ENCODE measurements around the gene ELFN2. TPM values are rescaled to one million over a fixed set of nuclear protein-coding genes. Genes with fewer than 3 reads are reported as not detected.

Gene ELFN2
- polyA plus RNA-seq, 2 of the 4 experiments (the other 2 are of a cell fraction), result 0.94 to 8.1 TPM

- no peak for TF ChIP-seq USF2 (IDR thresholded peaks at IDR 0.05)
- no peak for TF ChIP-seq EHMT2 (IDR thresholded peaks at IDR 0.05; ENCODE audit: low read depth)
- TF ChIP-seq FOSB (CRISPR knock-in tag; IDR thresholded peaks at IDR 0.05), result no peak
- TF ChIP-seq CEBPB (IDR thresholded peaks at IDR 0.05), result no peak
- no peak for TF ChIP-seq HOXA7 (CRISPR knock-in tag; IDR thresholded peaks at IDR 0.05)
- no peak for TF ChIP-seq CTCF (IDR thresholded peaks at IDR 0.05)
- TF ChIP-seq MYC (IDR thresholded peaks at IDR 0.05; ENCODE audit: borderline replicate concordance, low read length), result no peak
- TF ChIP-seq PHF8 (IDR thresholded peaks at IDR 0.05; ENCODE audit: borderline replicate concordance, low read depth), result no peak
- no peak for TF ChIP-seq RFX5 (IDR thresholded peaks at IDR 0.05)
- no peak for TF ChIP-seq ESRRA (IDR thresholded peaks at IDR 0.05; ENCODE audit: borderline replicate concordance, low read length)
- H3K9me3 ChIP-seq, result no peaks in the 10 kb centered on the region
- H3K27ac ChIP-seq, result no peak overlapping the region
- no peak overlapping the region for H3K4me3 ChIP-seq
- DNase-seq (ENCODE audit: low read depth in 1 of 2, low spot score in 1 of 2) (no peak), ATAC-seq (no peak), FAIRE-seq (no peak)
- WGBS (ENCODE audit: missing lambda C conversion rate), result 89% methylated on average over 8 of the region's 14 CpGs
- no peaks in the 10 kb centered on the region for H3K4me1 ChIP-seq
- POLR2A ChIA-PET, result no interaction called here
- no peak overlapping the region for H3K4me2 ChIP-seq
- CTCF ChIA-PET, result interaction anchor here (1.4 to 2.8 kb wide), 2 partner anchors 10 to 100 kb away, joined by 3 to 16 read pairs; no protein-coding TSS in a partner anchor
Observed at GRCh38 chr22:37467391-37467955, 40.2 kb upstream of the ELFN2 start.

GRCh38 chr22:37464181-37464580 is 36.9 kb upstream of the ELFN2 start:
- no peak overlapping the region for H3K27ac ChIP-seq
- ATAC-seq (no peak), FAIRE-seq (no peak), DNase-seq (ENCODE audit: low read depth in 1 of 2, low spot score in 1 of 2) (no peak)
- TF ChIP-seq NR3C1 (IDR thresholded peaks at IDR 0.05) (no peak), ESRRA (IDR thresholded peaks at IDR 0.05; ENCODE audit: borderline replicate concordance, low read length) (no peak), HDAC2 (IDR thresholded peaks at IDR 0.05) (no peak), HEYL (CRISPR knock-in tag; IDR thresholded peaks at IDR 0.05) (no peak), HMGXB4 (CRISPR knock-in tag; IDR thresholded peaks at IDR 0.05; ENCODE audit: borderline replicate concordance) (no peak), HES2 (IDR thresholded peaks at IDR 0.05) (no peak), CHD4 (IDR thresholded peaks at IDR 0.05; ENCODE audit: borderline replicate concordance) (no peak), TP53 (CRISPR knock-in tag; IDR thresholded peaks at IDR 0.05) (no peak), POLR2AphosphoS2 (conservative IDR thresholded peaks at IDR 0.05; ENCODE audit: low read length) (no peak), BHLHE40 (IDR thresholded peaks at IDR 0.05; ENCODE audit: low read depth, low read length) (no peak), RCOR1 (IDR thresholded peaks at IDR 0.05; ENCODE audit: low read depth, low read length) (no peak), MYC (IDR thresholded peaks at IDR 0.05; ENCODE audit: borderline replicate concordance, low read length) (no peak), PBX3 (IDR thresholded peaks at IDR 0.05) (no peak)
- H3K9me3 ChIP-seq, result no peaks in the 10 kb centered on the region
- H3K4me3 ChIP-seq, result no peak overlapping the region
- H3K4me2 ChIP-seq, result no peak overlapping the region
- no peaks in the 10 kb centered on the region for H3K4me1 ChIP-seq
- ChIA-PET CTCF (interaction anchor here (1.7 to 3.6 kb wide), 2 partner anchors 9 to 148 kb away, joined by 5 to 13 read pairs; no protein-coding TSS in a partner anchor), POLR2A (no interaction called here)
- 75% methylated on average over 4 of the region's 4 CpGs for WGBS (ENCODE audit: missing lambda C conversion rate)

Data from A549 (cell line).